ENCODE results near the gene DPYSL5. TPM values are rescaled to one million over a fixed set of nuclear protein-coding genes. Genes with fewer than 3 reads are reported as not detected.

The DPYSL5 gene
- polyA plus RNA-seq, 1 donor from 2014 or later, result 111 TPM

DNA sequence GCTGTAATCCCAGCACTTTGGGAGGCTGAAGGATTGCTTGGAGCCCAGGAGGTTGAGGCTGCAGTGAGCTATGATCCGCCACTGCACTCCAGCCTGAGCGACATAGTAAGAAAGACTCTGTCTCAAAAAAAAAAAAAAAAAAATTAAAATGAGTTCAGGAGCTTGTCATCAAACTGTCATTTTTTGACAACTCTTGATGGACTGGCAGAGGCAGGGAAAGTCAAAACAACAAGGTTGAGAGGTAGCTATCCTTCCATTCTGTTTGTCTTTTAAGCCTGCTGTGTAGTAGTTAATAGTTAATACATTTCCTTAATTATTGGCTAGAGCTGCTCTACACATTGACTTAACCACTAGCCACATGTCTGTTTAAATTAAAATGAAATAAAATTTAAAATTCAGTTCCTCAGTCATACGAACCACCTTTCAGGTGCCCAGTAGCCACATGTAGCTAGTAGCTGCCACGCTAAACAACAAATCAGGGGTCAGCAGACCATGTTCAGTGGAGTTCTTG lies 22.7 kb downstream of the DPYSL5 start:
- H3K79me2 ChIP-seq (replicated peaks; ENCODE audit: insufficient read depth, low read length), result peaks cover 84% of the 10 kb centered on the region

DNA sequence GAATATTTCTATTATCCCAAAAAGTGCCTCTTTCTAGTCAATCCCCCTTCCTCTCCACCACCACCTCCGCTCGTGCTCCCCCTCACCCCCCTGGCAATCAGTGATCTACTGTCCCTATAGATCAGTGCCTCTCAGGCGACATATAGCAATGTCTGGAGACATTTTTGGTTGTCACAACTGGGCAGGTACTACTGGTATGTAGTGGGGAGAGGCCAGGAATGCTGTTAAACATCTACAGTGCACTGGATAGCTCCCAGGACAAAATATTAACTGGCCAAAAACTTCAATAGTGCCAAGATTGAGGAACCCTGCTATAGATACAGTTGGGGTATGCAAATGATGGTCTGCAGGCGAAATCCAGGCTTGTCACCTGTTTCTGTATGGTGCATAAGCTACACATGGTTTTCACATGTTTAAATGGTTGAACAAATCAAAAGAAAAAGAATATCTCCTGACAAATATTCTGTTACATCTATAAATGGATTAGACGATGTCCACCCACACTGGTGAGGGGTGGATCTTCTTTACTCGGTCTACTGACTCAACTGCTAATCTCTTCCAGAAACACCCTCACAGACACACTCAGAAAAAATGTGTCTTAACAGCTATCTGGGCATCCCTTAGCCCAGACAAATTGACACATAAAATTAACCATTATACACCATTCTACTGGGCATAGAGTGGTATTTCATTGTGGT lies 25.5 kb downstream of the DPYSL5 start:
- TF ChIP-seq SMC3 (conservative IDR thresholded peaks at IDR 0.05; ENCODE audit: poor library complexity) (no peak), TAF1 (IDR thresholded peaks at IDR 0.05; ENCODE audit: low read depth) (no peak), POLR2AphosphoS5 (IDR thresholded peaks at IDR 0.05) (no peak), EP300 (conservative IDR thresholded peaks at IDR 0.05; ENCODE audit: poor library complexity, severe bottlenecking) (no peak), MXI1 (conservative IDR thresholded peaks at IDR 0.05; ENCODE audit: poor library complexity, severe bottlenecking) (no peak)
- TF ChIP-seq, protein P1, sequence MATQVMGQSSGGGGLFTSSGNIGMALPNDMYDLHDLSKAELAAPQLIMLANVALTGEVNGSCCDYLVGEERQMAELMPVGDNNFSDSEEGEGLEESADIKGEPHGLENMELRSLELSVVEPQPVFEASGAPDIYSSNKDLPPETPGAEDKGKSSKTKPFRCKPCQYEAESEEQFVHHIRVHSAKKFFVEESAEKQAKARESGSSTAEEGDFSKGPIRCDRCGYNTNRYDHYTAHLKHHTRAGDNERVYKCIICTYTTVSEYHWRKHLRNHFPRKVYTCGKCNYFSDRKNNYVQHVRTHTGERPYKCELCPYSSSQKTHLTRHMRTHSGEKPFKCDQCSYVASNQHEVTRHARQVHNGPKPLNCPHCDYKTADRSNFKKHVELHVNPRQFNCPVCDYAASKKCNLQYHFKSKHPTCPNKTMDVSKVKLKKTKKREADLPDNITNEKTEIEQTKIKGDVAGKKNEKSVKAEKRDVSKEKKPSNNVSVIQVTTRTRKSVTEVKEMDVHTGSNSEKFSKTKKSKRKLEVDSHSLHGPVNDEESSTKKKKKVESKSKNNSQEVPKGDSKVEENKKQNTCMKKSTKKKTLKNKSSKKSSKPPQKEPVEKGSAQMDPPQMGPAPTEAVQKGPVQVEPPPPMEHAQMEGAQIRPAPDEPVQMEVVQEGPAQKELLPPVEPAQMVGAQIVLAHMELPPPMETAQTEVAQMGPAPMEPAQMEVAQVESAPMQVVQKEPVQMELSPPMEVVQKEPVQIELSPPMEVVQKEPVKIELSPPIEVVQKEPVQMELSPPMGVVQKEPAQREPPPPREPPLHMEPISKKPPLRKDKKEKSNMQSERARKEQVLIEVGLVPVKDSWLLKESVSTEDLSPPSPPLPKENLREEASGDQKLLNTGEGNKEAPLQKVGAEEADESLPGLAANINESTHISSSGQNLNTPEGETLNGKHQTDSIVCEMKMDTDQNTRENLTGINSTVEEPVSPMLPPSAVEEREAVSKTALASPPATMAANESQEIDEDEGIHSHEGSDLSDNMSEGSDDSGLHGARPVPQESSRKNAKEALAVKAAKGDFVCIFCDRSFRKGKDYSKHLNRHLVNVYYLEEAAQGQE (IDR thresholded peaks at IDR 0.05; ENCODE audit: borderline replicate concordance), result no peak
- TF ChIP-seq, protein P2, sequence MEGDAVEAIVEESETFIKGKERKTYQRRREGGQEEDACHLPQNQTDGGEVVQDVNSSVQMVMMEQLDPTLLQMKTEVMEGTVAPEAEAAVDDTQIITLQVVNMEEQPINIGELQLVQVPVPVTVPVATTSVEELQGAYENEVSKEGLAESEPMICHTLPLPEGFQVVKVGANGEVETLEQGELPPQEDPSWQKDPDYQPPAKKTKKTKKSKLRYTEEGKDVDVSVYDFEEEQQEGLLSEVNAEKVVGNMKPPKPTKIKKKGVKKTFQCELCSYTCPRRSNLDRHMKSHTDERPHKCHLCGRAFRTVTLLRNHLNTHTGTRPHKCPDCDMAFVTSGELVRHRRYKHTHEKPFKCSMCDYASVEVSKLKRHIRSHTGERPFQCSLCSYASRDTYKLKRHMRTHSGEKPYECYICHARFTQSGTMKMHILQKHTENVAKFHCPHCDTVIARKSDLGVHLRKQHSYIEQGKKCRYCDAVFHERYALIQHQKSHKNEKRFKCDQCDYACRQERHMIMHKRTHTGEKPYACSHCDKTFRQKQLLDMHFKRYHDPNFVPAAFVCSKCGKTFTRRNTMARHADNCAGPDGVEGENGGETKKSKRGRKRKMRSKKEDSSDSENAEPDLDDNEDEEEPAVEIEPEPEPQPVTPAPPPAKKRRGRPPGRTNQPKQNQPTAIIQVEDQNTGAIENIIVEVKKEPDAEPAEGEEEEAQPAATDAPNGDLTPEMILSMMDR (IDR thresholded peaks at IDR 0.05; ENCODE audit: poor library complexity, severe bottlenecking), result no peak
- Histone ChIP-seq H3K36me3 (ENCODE audit: insufficient read depth, low read length) (no peaks in the 10 kb centered on the region), H3K27ac (ENCODE audit: low read length) (no peak overlapping the region), H3K79me2 (replicated peaks; ENCODE audit: insufficient read depth, low read length) (peaks cover 75% of the 10 kb centered on the region), H3K9ac (ENCODE audit: low read length) (no peak overlapping the region), H3K9me3 (ENCODE audit: low read length) (no peaks in the 10 kb centered on the region), H3K27me3 (ENCODE audit: insufficient read depth, low read depth, low read length) (no peaks in the 10 kb centered on the region), H3K4me3 (ENCODE audit: low read length) (no peak overlapping the region), H3K4me2 (ENCODE audit: low read length) (no peak overlapping the region), H3F3A (ENCODE audit: insufficient read depth, low read length, poor library complexity, severe bottlenecking) (no peaks in the 10 kb centered on the region), H2AFZ (ENCODE audit: low read depth, low read length) (no peak overlapping the region), H4K20me1 (ENCODE audit: insufficient read depth) (no peaks in the 10 kb centered on the region), H3K9me2 (ENCODE audit: insufficient read depth, low read length) (no peaks in the 10 kb centered on the region)

More for the DNA sequence above, 22.7 kb downstream of the DPYSL5 start:
- no peaks in the 10 kb centered on the region for H3F3A ChIP-seq (ENCODE audit: insufficient read depth, low read length, poor library complexity, severe bottlenecking)
- no peaks in the 10 kb centered on the region for H3K36me3 ChIP-seq (ENCODE audit: insufficient read depth, low read length)
- H3K9ac ChIP-seq (ENCODE audit: low read length), result no peak overlapping the region
- peak overlapping the region; percentile 35 for H3K27ac ChIP-seq (ENCODE audit: low read length)
- H3K27me3 ChIP-seq (ENCODE audit: insufficient read depth, low read depth, low read length), result no peaks in the 10 kb centered on the region
- H3K4me2 ChIP-seq (ENCODE audit: low read length), result no peak overlapping the region
- no peak overlapping the region for H3K4me3 ChIP-seq (ENCODE audit: low read length)
- no peaks in the 10 kb centered on the region for H4K20me1 ChIP-seq (ENCODE audit: insufficient read depth)
- H3K9me3 ChIP-seq (ENCODE audit: low read length), result no peaks in the 10 kb centered on the region
- TF ChIP-seq EP300 (conservative IDR thresholded peaks at IDR 0.05; ENCODE audit: poor library complexity, severe bottlenecking), result peak; percentile 96
- no peak for TF ChIP-seq TAF1 (IDR thresholded peaks at IDR 0.05; ENCODE audit: low read depth)
- peak; percentile 86 for TF ChIP-seq POLR2AphosphoS5 (IDR thresholded peaks at IDR 0.05)
- TF ChIP-seq SMC3 (conservative IDR thresholded peaks at IDR 0.05; ENCODE audit: poor library complexity), result no peak
- TF ChIP-seq, protein P2 (IDR thresholded peaks at IDR 0.05; ENCODE audit: poor library complexity, severe bottlenecking), result no peak
- no peak for TF ChIP-seq MXI1 (conservative IDR thresholded peaks at IDR 0.05; ENCODE audit: poor library complexity, severe bottlenecking)
- TF ChIP-seq, protein P1 (IDR thresholded peaks at IDR 0.05; ENCODE audit: borderline replicate concordance), result no peak
- no peak for TF ChIP-seq RAD21 (conservative IDR thresholded peaks at IDR 0.05)
- no peak for TF ChIP-seq EZH2 (IDR thresholded peaks at IDR 0.05; ENCODE audit: borderline replicate concordance, insufficient read depth, low read length, poor library complexity, severe bottlenecking)
- H3K9me2 ChIP-seq (ENCODE audit: insufficient read depth, low read length), result no peaks in the 10 kb centered on the region
- H2AFZ ChIP-seq (ENCODE audit: low read depth, low read length), result no peak overlapping the region

Measured in neural cell (in vitro differentiated cells).